Activated CD4-positive, alpha-beta T cell treated with anti-CD3 and anti-CD28 coated beads, Interleukin-2, amount 50 U/mL, for 24 hours (primary cell): ENCODE measurements around the gene LAMC1.
A peak's percentile ranks its signal among the peaks of the same experiment; 100 is the strongest.

Experiments used
- DNase-seq, 2 donors: peaks; one replicate each; pipeline ENCODE4 v3.0.0-alpha.2; 2020; ENCODE audit warnings: low read depth in 1 of 2, low spot score in 1 of 2

The LAMC1 gene

DNA sequence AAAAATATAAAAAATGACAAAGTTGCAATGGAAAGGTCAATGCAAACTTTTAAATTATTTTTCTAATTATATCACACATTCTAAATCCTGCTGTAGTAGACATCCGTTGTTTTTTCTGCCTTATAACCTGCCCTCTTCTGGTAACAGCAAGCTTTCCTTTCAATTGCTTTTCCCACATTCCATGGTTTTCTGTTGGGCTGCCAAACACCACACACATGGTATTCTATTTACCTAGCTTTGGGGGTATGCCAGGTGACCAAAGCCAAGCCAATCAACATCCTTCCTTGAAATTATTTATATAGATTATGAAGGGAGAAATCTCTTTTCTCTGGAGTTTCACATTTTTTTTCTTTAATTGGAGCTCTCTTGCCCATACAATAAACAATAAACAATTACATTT is 3.4 kb upstream of the LAMC1 start:
- DNase-seq: no peak

DNA sequence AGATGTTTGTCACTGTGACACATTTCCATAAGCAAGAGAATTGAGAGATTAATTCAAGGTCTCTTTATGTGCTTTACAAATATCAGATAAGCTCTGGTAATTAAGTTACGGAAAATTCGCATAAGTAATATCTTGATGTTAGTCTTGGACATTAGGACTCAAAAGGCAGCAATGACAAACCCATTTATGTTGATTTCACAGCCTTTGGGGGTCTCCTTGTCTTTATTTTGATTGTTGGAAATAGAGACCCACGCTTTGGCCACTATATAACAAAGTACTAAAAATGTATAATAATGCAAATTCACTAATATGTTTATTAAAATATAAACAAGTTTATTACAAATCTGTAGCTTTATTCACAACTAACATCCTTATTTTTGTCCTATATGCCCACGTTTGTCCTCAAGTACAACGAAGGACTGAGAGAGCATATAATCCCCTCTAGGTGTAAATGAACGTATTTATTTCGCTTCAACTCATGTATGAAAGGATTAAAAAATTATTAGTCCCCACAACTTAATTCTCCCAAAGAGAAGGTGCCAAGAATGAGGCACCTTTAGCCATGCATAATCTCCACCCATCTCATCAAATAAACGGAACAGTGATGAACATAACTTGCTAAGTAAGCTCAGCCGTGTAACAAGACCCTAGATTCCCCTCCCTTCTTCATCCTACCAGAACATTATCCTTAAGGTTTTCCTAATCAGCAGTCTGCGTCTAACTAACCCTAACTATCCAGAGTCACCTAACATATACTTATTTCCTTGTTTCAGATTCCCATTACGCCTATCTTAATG is 1.6 kb upstream of the LAMC1 start:
- no peak for DNase-seq

DNA sequence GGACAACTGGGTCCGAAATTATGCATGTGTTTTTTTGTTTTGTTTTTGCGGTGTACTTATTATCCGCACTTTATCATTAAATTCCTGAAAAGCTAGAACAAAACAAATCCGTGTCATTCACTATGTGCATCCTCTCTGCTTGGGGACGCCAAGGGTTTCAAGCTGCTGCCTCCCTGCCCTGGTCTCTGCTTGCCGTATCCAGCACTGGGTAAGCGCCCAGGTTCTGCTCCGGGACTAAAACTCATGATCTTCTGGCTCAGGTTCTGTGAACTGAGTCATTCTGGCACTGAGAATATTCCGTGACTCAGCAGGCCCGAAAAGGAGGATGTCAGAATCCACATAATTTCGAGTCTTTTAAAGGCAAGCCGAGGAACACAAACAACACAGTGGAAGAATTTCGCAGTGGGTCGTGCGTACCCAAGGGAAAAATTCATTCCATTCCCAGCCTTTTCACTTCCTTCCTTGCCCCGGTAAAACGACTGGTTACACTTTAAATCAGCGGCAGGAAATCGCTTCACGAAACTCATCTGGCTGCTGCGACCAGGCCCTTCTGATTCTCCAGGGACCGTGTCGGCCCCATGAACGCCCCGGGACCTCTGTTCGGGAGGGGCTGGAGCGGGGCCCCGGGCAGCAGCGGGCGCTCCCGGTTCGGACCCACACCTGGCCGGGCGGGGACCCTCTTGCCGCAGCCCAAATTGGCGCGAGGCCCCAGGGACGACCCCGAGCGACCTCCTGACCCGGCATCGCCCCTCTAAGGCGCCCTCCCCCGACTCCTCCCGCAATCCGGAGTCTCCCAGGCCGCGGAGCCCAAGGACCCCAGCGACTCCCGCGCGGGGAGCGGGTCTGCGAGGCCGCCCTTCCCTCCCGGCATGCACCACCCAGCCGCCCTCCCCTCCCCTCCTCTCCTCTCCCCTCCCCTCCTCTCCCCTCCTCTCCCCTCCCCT is 746 bp upstream of the LAMC1 start:
- peak in 1 of 2 donors; percentile 23 for DNase-seq

DNA sequence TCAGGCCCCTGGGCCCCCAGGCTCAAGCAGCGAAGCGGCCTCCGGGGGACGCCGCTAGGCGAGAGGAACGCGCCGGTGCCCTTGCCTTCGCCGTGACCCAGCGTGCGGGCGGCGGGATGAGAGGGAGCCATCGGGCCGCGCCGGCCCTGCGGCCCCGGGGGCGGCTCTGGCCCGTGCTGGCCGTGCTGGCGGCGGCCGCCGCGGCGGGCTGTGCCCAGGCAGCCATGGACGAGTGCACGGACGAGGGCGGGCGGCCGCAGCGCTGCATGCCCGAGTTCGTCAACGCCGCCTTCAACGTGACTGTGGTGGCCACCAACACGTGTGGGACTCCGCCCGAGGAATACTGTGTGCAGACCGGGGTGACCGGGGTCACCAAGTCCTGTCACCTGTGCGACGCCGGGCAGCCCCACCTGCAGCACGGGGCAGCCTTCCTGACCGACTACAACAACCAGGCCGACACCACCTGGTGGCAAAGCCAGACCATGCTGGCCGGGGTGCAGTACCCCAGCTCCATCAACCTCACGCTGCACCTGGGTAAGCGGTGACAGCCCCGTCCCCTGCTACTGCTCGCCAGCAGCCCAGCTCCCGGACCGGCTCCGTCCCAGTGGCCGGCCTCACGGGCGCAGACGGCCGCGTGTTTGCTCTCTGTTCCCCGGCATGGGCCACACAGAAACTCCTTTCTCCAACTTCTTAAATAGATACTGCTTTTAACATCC is 539 bp downstream of the LAMC1 start:
- peak in 1 of 2 donors; percentile 12 for DNase-seq

DNA sequence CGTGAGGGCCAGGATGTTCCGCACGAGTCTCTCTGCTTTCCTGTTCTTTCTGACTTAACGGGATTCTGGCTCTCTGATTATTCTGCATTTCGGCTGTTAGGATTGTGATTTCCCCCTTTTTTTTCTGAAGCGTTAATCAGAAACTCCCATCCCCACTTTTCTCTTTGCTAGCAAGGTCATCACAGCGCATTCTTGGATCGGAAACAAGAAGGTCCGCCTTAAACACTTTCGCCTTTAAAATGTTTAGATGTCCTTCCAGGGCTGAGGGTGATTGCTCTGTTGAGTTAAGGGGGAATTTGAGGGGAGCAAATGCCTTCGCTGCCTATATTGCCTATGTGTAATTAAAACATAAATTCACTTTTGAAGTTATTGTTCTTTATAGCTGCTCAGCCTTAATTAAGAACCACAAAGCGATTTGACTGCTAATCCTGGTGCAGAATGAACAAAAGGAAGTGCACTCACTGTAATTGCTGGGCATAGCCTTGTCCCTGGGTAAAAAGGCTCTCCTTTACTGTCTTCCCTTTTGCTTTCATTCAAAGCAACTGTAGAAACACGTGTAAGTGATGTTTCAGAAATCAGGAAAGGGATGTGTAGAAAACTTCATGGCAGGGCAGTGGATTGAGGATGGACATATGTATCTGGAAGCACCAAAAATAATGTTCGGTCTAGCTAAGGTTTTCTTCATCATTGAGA is 1.2 kb downstream of the LAMC1 start:
- no peak for DNase-seq

DNA sequence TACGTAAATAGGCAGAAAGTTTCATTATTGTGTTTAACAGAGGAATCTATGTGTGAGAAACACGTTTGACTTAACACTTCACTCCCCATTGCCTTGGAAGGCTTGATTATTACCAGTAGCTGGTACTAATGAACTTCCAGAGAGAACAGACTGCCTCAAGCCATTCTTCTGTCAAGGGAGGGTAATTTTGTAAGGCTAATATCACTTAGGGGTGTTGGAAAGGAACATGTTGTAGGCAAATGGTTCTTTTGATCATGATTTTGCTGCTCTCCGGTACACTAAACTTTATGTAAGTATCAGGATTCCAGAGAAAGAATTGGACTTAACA is 1.8 kb downstream of the LAMC1 start:
- no peak for DNase-seq

DNA sequence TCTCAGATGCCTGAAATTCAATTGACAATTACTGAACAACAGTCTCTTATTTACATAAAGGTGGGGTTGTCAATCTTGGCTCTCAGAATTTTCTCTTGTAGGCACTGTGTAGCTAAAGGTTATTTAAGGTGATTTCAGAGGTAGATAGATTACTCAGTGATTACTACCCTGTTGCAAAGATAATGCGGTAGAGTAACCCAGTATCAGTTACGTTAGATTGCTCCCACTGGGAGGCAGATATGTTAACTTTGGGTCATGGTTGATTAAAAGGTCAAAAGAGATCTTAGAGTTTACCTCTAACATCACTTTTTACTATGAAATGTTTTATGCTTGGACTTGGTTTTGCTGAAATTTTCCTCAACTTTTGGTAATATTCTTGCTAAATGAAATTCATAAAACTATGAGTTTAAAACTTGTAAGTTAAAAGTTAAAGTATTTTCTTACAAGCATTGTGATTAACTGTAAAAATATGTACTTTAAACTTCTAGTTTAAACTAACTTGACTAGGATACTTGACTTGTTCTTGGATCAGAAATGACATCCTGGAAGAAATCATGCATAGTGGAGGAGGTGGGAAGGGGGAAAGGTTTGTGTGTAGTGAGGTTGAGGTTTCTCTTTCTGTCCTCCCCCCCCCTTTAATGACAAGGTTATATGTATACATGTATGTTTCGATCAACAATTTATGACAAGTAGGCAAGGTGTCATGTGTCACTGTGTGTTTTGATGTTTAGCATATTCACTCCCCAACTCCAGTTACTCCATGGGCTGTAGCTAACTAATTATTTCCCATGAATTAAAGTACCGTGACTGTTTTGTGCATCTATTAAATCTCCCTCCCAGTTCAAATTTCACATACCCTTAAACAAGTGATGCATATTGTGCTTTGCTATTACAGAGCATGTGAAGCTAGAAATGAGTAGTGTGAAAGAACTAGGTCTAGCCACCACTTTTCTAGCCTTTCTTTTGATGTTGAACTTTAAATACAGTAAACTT is 2.9 kb downstream of the LAMC1 start:
- DNase-seq: no peak

DNA sequence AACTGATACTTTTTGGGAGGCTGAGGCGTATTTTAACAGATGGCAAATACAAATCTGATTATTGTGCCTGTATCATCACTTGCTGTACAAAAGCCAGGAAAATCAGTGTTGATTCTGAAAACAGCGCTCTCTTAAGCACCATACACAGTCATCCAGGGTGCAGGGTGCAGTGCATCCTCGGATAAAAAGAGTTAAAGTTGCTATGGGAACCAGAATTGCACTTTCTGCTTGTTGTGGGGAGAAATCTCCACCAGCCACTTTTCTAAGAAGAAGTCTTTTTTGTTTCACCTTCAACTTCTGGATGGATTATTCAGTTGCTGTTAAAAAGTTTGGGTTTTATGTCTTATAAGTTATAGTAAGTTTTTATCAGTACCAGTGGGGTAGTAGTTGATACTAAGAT is 3.8 kb downstream of the LAMC1 start:
- no peak for DNase-seq

DNA sequence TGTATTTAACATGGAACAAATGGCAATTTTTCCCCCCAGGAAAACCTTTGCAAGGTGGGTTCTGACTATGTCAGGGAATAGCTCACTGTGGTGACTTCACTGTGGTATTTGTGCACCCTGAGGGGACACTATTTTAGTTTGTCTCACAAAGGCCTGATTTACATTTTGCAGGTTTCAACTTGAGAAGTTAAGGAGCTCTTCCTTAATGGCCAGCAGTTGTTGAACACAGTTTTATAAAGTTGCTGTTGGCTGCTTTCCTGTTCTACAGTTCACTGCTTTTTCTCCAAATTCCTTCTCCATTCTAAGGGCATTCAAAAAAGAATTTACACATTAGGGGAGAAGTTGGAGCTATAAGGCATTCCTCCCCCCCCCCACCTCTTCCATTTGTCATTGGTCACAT is 4.6 kb downstream of the LAMC1 start:
- no peak for DNase-seq

DNA sequence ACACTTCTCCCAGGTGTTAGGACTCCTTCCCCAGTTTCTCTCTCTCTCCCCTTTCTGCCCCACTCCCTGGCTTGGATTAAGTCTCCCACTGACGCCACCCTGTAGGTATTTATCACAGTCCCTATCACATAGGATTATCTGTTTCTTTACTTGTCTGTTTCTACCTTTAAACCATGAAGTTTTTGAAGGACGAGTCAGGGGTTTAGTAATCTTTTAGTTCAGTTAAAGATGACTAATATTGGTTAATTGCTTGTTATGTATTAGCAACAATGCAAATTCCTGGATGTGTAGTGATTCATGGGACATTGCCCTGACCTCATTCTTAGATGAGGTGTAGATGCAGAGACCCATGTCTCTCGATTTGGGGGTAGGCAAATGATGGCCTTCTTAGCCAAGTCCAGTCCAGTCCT is 6.4 kb downstream of the LAMC1 start:
- no peak for DNase-seq

DNA sequence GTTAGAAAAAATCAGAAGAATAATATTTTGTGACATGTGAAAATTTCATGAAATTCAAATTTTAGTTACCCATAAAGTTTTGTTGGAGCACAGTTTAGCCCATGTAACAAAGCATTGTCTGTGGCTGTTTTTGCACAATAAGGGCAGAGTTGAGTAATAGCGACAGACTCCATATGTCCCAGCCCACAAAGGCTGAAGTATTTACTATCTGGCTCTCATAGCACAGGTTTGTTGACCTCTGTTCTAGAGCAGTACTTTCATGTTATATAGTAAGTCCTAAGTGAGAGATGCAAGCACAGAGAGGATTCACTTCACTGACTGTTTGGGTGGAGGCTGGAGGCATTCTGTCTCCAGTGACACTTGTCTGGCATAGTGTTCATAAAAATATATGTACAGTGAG is 6.8 kb downstream of the LAMC1 start:
- DNase-seq: no peak

DNA sequence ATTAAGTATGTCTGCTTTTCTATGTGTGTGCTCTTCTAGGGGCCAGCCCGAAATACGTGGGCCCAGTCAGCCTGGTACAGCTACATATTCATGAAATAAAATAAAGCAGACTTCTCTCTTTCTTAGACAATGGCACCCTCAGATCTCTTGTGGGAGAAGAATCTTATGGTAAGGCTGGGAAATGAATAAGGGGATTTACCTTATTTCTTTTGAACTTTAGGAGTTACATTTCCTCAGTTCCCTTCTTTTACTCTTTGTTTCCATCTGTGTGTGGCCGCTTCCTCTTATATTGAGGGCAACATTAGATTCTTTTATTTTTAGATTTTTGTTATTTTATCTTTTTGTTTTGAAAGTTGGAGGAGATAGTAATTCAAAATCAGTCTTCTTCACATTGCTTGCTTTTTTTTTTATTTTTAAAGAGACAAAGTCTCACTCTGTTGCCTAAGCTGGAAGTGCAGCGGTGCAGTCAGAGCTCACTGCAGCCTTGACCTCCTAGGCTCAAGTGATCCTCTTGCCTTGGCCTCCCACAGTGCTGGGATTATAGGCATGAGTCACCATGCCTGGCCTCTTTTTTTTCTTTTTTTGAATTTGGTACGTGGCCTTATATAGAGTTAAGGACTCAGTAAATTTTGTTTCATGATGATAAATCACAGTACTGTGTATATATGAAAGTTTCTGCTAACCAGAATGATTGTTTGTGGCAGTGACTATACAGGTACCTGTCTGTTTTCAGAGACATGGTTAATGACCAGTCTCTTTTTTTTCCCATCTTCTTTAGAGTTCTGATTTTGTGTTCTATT is 9.1 kb downstream of the LAMC1 start:
- DNase-seq: no peak

DNA sequence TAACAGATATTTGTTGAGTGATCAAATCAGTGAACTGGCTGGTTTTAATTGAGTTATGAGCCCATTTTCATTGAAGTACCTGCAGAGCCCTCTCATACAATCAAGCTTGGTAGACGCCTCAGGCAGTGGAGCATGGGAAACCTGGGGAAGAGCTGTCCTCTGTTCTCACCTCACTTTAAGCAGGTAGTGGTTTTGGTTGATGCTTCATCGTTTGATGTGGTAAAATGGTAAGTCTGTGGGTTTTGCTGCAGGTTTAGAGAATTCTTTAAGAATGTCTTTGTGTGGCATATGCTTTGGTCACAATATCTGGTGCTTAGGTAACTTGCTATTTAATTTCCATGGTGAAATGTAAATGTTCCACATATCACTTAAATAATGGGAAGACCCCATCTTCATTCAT is 10.0 kb downstream of the LAMC1 start:
- DNase-seq: peak in 1 of 2 donors; percentile 18

DNA sequence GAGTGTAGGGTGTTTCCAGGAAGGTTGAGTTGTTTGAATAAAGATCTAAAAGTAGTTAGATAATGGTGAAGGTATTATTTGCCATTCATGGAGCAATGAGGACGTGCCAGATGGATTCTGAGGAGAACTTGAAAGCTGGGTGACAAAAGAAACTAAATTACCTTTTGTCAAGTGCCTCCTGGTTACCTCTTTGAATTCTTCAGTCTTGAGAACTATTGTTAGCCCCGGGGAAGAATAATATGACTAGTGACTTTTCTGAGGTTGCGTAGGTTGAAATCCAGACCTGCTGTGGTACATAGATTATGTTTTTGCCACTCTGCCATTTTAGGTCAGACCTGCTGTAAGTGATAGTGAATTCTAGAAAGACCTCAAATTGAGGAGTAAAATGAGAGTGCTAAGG is 11.5 kb downstream of the LAMC1 start:
- no peak for DNase-seq

DNA sequence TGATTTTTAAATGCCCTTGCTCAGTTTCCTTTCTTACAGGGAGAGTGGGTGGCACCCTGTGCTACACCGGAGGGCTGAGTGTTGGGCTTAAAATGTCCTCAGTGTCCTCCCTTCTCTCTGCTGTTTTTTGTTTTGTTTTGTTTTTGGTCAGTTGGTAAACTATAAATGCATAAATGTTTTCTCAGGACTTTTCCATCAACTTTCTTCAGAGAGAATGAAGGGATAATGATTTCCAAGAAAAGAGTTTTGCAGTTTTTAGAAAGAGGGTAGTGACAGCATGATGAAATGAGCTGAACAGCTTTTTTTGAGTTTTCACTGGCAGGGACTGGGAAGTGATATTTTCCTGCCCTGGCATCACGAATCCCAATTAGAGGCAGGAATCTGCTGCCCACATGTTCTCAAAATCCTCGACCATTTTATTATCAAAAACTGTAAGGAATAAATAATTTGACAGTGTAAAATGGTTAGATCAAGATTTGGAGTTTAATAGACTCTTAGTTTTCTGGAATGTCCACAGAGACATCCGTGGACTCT is 15.2 kb downstream of the LAMC1 start:
- no peak for DNase-seq

DNA sequence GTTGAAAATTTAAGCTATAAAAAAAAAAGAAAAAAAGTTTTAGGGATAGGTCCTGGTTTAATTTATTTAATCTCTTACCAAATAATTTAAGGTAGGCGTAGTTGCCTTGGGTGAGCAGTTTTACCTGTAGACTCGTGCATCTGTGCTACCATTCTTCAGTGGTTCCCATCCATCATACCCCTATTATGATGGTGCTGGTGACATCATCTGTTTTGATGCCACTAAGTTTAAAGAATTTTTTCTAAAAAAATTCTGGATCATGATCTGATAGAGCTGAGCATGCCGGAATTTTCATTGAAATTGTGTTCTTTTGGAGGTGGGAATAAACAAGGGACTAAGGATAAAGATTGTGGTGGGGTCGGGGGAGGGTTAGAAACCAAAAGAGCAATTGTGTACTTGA is 15.7 kb downstream of the LAMC1 start:
- DNase-seq: no peak

DNA sequence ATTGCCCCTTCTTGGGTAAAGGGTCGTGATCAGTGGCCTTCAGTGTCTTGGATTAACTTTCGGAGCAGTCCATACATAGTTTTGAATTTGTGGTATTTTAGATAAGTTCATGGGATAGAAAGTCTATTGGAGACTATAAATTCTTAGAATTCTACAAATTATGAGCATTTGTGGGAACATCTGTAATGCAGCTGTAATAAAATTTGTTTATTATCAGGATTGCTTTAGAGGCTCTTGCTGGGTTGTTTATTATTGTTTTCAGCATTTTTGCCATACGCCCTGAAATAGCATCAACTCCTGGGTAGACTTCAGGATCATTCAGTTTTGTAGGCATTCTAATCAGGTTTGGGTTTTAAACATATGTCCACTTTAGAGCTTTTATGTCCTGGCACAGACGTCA is 16.1 kb downstream of the LAMC1 start:
- no peak for DNase-seq

DNA sequence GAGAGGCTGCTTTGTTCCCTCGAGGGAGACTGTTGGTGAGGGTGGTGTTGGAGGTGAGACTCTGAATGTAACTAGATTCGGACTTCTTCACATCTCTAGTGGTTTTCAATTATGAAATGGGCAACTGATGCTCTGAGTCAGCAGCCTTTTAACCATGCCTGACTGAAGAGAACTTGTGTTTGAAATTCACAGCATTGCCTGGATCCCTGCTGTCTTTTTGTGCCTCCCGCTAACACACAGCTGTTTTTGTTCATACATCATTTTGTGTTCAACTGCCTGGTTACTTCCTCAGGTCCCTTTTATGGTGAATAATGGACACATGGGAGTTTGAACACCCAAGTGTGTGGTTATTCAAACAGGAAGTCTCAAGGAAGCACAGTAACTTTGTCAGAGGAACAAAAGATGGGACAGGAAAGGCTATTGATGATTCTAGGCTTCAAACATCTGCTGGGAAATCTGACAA is 16.8 kb downstream of the LAMC1 start:
- no peak for DNase-seq

DNA sequence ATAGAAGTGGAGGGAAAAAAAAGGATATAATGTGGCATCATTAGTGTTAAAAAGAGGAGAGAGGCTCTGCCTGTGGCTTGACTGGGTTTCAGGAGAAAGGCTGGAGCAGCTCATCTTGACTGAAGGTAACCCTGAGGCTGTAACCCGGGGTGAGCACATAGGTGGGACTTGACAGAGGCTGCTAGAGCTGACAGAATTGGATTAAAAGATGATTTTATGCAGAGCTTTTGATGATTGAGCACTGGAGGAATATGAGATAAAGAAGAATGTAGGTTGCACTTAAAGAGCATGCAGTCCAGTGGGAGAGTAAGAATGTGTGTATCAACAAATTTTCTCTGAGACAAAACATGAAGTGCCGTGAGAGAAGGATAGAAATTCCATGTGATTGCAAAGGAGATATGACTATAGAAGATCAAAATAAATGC is 17.3 kb downstream of the LAMC1 start:
- DNase-seq: no peak
